ENCODE results near the gene VAMP5.
"Not testable (repeated sequence)": the region's sequence is repeated elsewhere in the genome, so short reads cannot be mapped to it uniquely, and the experiment has no call there.

The VAMP5 gene

DNA sequence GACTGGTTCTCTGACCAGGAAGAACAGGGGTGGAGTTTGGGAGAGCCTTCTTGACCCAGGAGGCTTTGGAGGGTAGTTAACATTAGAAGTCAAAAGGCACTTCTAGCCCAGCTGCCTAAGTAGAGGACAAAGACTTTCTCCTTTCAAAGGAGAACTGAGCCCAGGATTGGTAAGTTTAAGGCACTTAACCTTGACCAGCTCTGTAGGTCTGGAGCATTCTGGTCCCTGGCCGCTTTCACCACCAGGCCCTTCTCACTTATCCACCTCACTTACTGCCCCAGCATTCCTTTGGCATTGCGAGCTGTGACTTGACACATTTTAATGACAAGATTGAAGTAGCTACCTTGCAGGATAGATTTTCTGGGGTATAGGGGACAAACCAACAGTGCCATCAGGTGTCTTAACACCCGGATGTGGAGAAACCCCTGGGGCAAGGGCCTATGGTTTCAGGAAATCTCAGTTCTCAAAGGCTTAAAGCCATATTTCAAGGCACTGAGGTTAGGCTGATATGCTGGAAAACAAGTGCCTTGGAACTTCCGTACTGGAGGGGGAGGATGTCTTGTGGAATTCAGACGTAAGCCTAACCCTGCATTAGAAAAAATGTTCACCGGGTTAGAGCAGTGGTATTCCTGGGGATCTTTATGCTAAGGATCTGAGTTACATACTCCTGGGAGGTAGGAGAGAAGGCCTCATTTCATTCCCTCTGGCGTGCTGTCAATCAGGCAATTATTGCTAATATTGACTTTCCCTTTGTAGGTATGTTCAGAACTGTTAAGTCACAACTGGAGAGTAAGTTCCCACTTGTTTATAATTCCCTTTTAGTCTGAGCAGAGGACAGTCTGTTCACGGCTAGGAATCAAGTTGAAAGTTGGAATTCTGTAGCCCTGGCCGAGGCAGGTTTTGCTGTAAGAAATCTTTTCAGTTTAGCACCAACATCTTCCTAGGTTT lies 23.3 kb downstream of the VAMP5 start:
- no peak overlapping the region; the same call in 1 of the 2 replicates for H3K27ac ChIP-seq
- TF ChIP-seq ZFX (IDR thresholded peaks at IDR 0.05) = no peak
- TF ChIP-seq CTCF (conservative IDR thresholded peaks at IDR 0.05) = no peak

DNA sequence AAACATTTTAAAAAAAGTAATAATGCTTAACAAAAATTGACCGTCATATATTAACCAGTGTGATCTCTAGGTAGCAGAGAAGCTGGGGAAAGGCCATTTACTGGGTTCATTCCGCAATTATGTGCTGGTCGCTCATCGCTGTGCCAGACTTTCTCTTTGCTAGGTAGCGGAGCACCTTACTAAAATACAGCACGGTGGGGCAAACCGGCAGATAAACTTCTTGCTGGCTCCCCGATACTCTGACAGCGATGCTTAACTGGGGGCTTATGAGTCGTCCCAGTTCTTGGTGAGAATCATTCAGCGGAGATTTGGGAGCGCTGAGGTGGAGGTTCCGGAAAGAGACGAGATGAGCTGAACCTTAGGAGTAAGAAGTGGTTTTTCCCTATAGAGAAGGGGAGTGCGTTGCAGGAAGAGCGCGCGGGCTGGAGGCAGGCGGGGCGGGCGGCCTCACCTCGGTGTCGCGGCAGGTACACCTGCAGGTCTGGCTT lies 27.0 kb downstream of the VAMP5 start:
- H3K27ac ChIP-seq = peak overlapping the region; percentile 79
- TF ChIP-seq CTCF (conservative IDR thresholded peaks at IDR 0.05) (no peak), ZFX (IDR thresholded peaks at IDR 0.05) (no peak)

- no peak for TF ChIP-seq CTCF (conservative IDR thresholded peaks at IDR 0.05)
- peak; percentile 79 for TF ChIP-seq ZFX (IDR thresholded peaks at IDR 0.05)
- H3K27ac ChIP-seq = peak within 1 kb of the TSS; percentile 79
Measured at GRCh38 chr2:85611705-85612587, 27.7 kb downstream of the VAMP5 start, which contains the start of gene C2orf68. C2orf68 (minus strand) TSS chr2:85612066; CDS start chr2:85611984, 82 bp downstream.

DNA sequence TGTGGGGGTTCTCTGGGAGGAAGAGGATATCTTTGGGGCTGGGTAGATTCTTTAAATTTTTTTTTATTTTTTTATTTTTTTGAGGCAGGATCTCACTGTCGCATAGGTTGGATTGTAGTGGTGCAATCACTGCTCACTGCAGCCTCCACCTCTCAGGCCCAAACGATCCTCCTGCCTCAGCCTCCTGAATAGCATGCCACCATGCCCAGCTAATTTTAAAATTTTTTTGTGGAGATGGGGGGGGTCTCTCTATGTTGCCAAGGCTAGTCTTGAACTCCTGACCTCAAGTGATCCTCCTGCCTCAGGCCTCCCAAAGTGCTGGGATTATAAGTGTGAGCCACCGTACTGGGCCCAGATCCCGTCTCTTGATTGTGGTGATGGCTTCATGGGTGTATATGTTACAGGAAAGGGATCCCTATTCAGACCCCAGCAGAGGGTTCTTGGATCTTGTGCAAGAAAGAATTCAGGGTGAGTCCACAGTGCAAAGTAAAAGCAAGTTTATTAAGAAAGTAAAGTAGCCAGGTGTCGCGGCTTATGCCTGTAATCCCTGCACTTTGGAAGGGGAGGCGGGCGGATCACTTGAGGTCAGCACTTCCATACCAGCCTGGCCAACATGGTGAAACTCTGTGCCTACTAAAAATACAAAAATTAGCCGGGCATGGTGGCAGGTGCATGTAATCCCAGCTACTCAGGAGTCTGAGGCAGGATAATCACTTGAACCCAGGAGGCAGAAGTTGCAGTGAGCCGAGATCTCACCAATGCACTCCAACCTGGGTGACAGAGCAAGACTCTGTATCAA lies 29.7 kb downstream of the VAMP5 start:
- TF ChIP-seq CTCF (conservative IDR thresholded peaks at IDR 0.05) = no peak
- no peak for TF ChIP-seq ZFX (IDR thresholded peaks at IDR 0.05)

DNA sequence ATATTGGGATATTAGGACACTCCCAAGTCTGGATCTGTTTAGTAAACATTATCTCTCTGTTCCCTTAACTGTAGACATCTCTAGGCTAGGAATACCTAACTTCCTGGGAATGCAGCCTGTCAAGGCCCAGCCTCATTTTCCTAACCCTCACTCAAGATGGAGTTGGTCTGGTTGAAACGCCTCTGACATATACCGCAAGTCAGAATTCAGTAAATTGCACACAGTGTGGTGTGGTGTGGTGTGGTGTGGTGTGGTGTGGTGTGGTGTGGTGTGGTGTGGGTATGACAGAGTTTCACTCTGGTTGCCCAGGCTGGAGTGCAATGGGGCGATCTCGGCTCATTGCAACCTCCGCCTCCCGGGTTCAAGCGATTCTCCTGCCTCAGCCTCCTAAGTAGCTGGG lies 30.5 kb downstream of the VAMP5 start:
- H3K27ac ChIP-seq = not testable (repeated sequence)

More for the DNA sequence above, 29.7 kb downstream of the VAMP5 start:
- no peak overlapping the region for H3K27ac ChIP-seq

DNA sequence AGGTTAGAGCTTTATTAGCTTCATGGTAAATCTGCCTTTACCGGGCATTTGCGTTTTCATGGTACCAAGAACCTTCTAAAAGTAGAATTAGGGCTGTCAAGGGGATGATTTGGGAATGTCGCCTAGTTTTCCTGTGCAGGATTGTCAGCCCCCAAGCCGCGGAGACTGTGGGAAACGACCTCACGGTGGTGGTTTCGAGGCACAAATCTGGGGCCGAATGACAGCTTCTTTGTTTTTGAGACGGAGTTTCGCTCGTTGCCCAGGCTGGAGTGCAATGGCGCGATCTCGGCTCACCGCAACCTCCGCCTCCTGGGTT lies 31.1 kb downstream of the VAMP5 start:
- H3K27ac ChIP-seq = peak overlapping the region; percentile 87
- no peak for TF ChIP-seq CTCF (conservative IDR thresholded peaks at IDR 0.05)
- TF ChIP-seq ZFX (IDR thresholded peaks at IDR 0.05) = no peak

- not testable (repeated sequence) for H3K27ac ChIP-seq
Measured at GRCh38 chr2:85617723-85618122, 33.5 kb downstream of the VAMP5 start.
